HCT116 (cell line): ENCODE measurements around the gene KCNB1. TPM values are rescaled to one million over a fixed set of nuclear protein-coding genes. Genes with fewer than 3 reads are reported as not detected.
A peak's percentile ranks its signal among the peaks of the same experiment; 100 is the strongest.

Experiments used
- ATAC-seq: fragments of 200-7000 bp; cut with Tn5 transposase; 2 replicates; pipeline ENCODE4 v1.9.1; 2020; ENCODE audit warnings: mild to moderate bottlenecking, moderate library complexity
- BruUV-seq: library from RNA; stranded (reverse); fragments of 400-500 nt; replicated peaks from 2 replicates; lab custom pipeline; 2021; lab: Mats Ljungman, UMichigan
- CTCF ChIA-PET: fragments of 300-600 bp; sonication (Branson Sonifier 250); formaldehyde crosslinking; loops from one replicate; lab custom pipeline; 2021; ENCODE audit warnings: antibody characterized with exemption; lab: Charles Lee
- POLR2A ChIA-PET: fragments of 300-600, 350-600 bp; sonication (Branson Sonifier 250); formaldehyde crosslinking; loops from one replicate; lab custom pipeline; 2021; ENCODE audit warnings: antibody characterized with exemption; lab: Charles Lee
- RAD21 ChIA-PET, 2 experiments: fragments of 300-600 bp; sonication (Branson Sonifier 250); formaldehyde crosslinking; loops; one replicate each; lab custom pipeline; 2023; ENCODE audit warnings: low total read pairs in 2 of 2; ENCODE audit not compliant: uncharacterized antibody in 2 of 2, unreplicated experiment in 2 of 2, low non-redundant PET in 1 of 2; lab: Charles Lee
- DNase-seq: peaks from one replicate; pipeline ENCODE4 v3.0.0-alpha.2; 2010; ENCODE audit warnings: low read depth, low spot score
- H2AFZ ChIP-seq: fragments of 200-600 bp; shearing (Covaris generic), sonication (generic); 2 replicates; pipeline ENCODE4 v1.6.1; 2017; ENCODE audit warnings: low read depth, mixed run types, mixed read lengths, antibody characterized with exemption, low read length; ENCODE audit not compliant: poor library complexity, severe bottlenecking
- H3K27ac ChIP-seq: 2 replicates; pipeline ENCODE4 v1.5.1; 2012; ENCODE audit warnings: low read depth, low read length
- H3K27me3 ChIP-seq: fragments of 200-600 bp; sonication (generic); 2 replicates; pipeline ENCODE4 v1.6.1; 2016; ENCODE audit warnings: mixed run types, low read length, mixed read lengths; ENCODE audit not compliant: insufficient read depth
- H3K36me3 ChIP-seq, 2 experiments: fragments of 200-500 bp in 1 of 2; fragments of 200-600 bp in 1 of 2; sonication (Bioruptor generic) in 1 of 2; sonication (generic) in 1 of 2; 2 replicates each; pipeline versions ENCODE4 v1.5.1 to v1.6.1; 2014 to 2016; ENCODE audit warnings: low read length in 2 of 2, inconsistent platforms in 1 of 2, mixed read lengths in 1 of 2, mixed run types in 1 of 2; ENCODE audit not compliant: insufficient read depth in 2 of 2, control insufficient read depth in 1 of 2
- H3K4me1 ChIP-seq, 2 experiments: fragments of 200-600 bp in 1 of 2; sonication (generic) in 1 of 2; 2 replicates each; pipeline versions ENCODE4 v1.5.1 to v1.6.1; 2012 to 2017; ENCODE audit warnings: low read length in 2 of 2, inconsistent platforms in 1 of 2, mild to moderate bottlenecking in 1 of 2, mixed read lengths in 1 of 2, mixed run types in 1 of 2, moderate library complexity in 1 of 2; ENCODE audit not compliant: insufficient read depth in 2 of 2, control insufficient read depth in 1 of 2
- H3K4me2 ChIP-seq: fragments of 200-600 bp; sonication (generic); 2 replicates; pipeline ENCODE4 v1.6.1; 2017; ENCODE audit warnings: mixed run types, low read length, mixed read lengths
- H3K4me3 ChIP-seq, 2 experiments: fragments of 200-600 bp in 1 of 2; sonication (generic) in 1 of 2; replicated peaks in 1 of 2; 2 replicates each; pipeline ENCODE4 v1.5.1; 2011 to 2016; ENCODE audit warnings: low read length in 2 of 2, control low read depth in 1 of 2, low read depth in 1 of 2, mild to moderate bottlenecking in 1 of 2, mixed read lengths in 1 of 2, mixed run types in 1 of 2
- H3K79me2 ChIP-seq: fragments of 200-600 bp; sonication (generic); 2 replicates; pipeline ENCODE4 v1.6.1; 2017; ENCODE audit warnings: mild to moderate bottlenecking, mixed run types, low read length, moderate library complexity, mixed read lengths; ENCODE audit not compliant: insufficient read depth
- H3K9ac ChIP-seq: fragments of 200-600 bp; sonication (generic); 2 replicates; pipeline ENCODE4 v1.6.1; 2016; ENCODE audit warnings: low read length, mixed read lengths
- H3K9me2 ChIP-seq: fragments of 200-600 bp; sonication (generic), shearing (Covaris generic); 2 replicates; pipeline ENCODE4 v1.6.1; 2017; ENCODE audit warnings: mixed run types, mild to moderate bottlenecking, moderate library complexity; ENCODE audit not compliant: insufficient read depth
- H3K9me3 ChIP-seq, 2 experiments: fragments of 200-500 bp in 1 of 2; fragments of 200-600 bp in 1 of 2; sonication (Bioruptor generic) in 1 of 2; sonication (generic) in 1 of 2; 2 replicates each; pipeline ENCODE4 v1.6.1; 2014 to 2017; ENCODE audit warnings: low read length in 2 of 2, mixed read lengths in 2 of 2, inconsistent platforms in 1 of 2, low read depth in 1 of 2, mild to moderate bottlenecking in 1 of 2, mixed run types in 1 of 2, moderate library complexity in 1 of 2; ENCODE audit not compliant: control insufficient read depth in 1 of 2, insufficient read depth in 1 of 2
- H4K20me1 ChIP-seq: fragments of 200-600 bp; sonication (generic), shearing (Covaris generic); 2 replicates; pipeline ENCODE4 v1.6.1; 2017; ENCODE audit warnings: mixed run types, mild to moderate bottlenecking, moderate library complexity; ENCODE audit not compliant: insufficient read depth
- ELF1 ChIP-seq: IDR thresholded peaks from 2 replicates; pipeline ENCODE4 v1.6.1; 2012; ENCODE audit warnings: low read depth, borderline replicate concordance
- EZH2 ChIP-seq: fragments of 200-600 bp; sonication (generic); IDR thresholded peaks from 2 replicates; pipeline ENCODE4 v1.6.1; 2017; ENCODE audit warnings: antibody characterized with exemption, mixed run types
- FOSL1 ChIP-seq: IDR thresholded peaks from 2 replicates; pipeline ENCODE4 v1.6.1; 2012; ENCODE audit warnings: low read depth
- JUND ChIP-seq: IDR thresholded peaks from 2 replicates; pipeline ENCODE4 v1.6.1; 2012
- POLR2AphosphoS5 ChIP-seq: IDR thresholded peaks from 2 replicates; pipeline ENCODE4 v1.6.1; 2011; ENCODE audit warnings: mild to moderate bottlenecking, low read depth, low read length, moderate library complexity
- SIN3A ChIP-seq: IDR thresholded peaks from 2 replicates; pipeline ENCODE4 v1.6.1; 2012; ENCODE audit warnings: low read depth
- TCF7L2 ChIP-seq: IDR thresholded peaks from 2 replicates; pipeline ENCODE4 v1.7.0; 2011; ENCODE audit warnings: borderline replicate concordance, inconsistent platforms; ENCODE audit not compliant: insufficient read depth, insufficient read length; ENCODE audit errors: extremely low read depth
- YY1 ChIP-seq: IDR thresholded peaks from 2 replicates; pipeline ENCODE4 v1.6.1; 2011; ENCODE audit warnings: low read length, low read depth, moderate library complexity, mild to moderate bottlenecking; ENCODE audit not compliant: insufficient replicate concordance; ENCODE audit errors: extremely low read depth
- ZNF274 ChIP-seq: fragments of 200-500 bp; sonication (Bioruptor generic); IDR thresholded peaks from 2 replicates; pipeline ENCODE4 v1.6.1; 2014; ENCODE audit warnings: mild to moderate bottlenecking, low read depth, low read length, inconsistent platforms
- intact Hi-C: fragments of 100-400 bp; cut with micrococcal nuclease; formaldehyde crosslinking; loops from 2 replicates; pipeline ENCODE4 v1.10.0; 2022
- total RNA-seq: library from RNA; stranded (reverse); gene quantifications from one replicate; pipeline ENCODE4 v1.2.1, GENCODE V29; 2021; ENCODE audit not compliant: unreplicated experiment
- TF ChIP-seq, protein P1 (sequence below): IDR thresholded peaks from 2 replicates; pipeline ENCODE4 v1.6.1; 2012
- TF ChIP-seq, protein P2 (sequence below), 3 experiments: fragments of 200-600 bp in 1 of 3; sonication (generic) in 1 of 3; IDR thresholded peaks in 2 of 3; conservative IDR thresholded peaks in 1 of 3; 2 replicates each; pipeline ENCODE4 v1.5.1; 2012 to 2017; ENCODE audit warnings: low read depth in 2 of 3, low read length in 2 of 3, antibody characterized with exemption in 1 of 3, borderline replicate concordance in 1 of 3, control low read depth in 1 of 3, mild to moderate bottlenecking in 1 of 3, mixed read lengths in 1 of 3, mixed run types in 1 of 3, moderate library complexity in 1 of 3; ENCODE audit not compliant: insufficient read depth in 1 of 3

The KCNB1 gene
- total RNA-seq, 1 experiment from 2014 or later, result 0.79 TPM

DNA sequence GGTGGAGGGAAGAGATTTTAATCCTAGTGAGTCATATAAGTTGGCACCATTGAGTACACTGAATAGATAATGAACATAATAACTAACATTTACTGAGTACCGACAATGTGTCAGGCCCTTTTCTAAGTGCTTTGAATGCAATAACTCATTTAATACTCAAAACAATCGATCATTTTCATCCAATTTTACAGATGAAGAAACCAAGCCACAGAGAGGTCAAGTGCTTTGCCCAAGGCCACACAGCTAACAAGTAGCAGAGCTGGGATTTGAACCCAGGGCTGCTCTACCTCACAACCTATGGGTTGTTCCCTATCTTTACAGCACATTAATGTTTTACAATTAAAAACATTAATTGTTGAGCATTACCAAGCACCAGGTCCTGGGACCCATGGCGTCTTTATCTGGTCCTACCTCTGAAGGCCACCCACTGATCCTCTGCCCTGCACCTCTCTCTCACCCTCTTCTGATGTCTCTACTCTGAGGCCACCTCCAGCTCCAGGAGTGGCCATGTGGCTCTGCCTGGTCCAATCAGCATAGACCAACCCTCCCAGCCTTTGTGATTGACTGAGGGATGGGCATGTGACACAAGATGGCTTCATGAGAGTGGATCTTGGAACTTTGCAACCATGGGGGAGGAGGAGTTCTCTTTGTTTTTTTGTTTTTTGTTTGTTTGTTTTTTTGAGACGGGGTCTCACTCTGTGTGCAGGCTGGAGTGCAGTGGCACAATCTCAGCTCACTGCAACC is 83.9 kb downstream of the KCNB1 start:
- no peak overlapping the region for H2AFZ ChIP-seq

More for the DNA sequence above, 83.9 kb downstream of the KCNB1 start:
- ChIA-PET CTCF (interaction anchor here (1.1 kb wide), 1 partner anchor 15 kb away, joined by 3 read pairs; no protein-coding TSS in a partner anchor), RAD21 (no interaction called here), POLR2A (interaction anchor here (1.1 kb wide), 1 partner anchor 100 kb away, joined by 3 read pairs; no protein-coding TSS in a partner anchor)
- peaks cover 4% of the 10 kb centered on the region; the same call in 1 of the 2 replicates for H3K27me3 ChIP-seq
- no peak overlapping the region for H3K4me2 ChIP-seq
- H3K27ac ChIP-seq, result no peak overlapping the region
- H3K4me1 ChIP-seq, result peaks cover 2 to 14% of the 10 kb centered on the region in 2 experiments; a peak in 1 of 4 replicates
- H3K9me3 ChIP-seq, result no peaks in the 10 kb centered on the region
- no peaks in the 10 kb centered on the region for H3K79me2 ChIP-seq
- no peak for TF ChIP-seq JUND
- TF ChIP-seq, protein P1, sequence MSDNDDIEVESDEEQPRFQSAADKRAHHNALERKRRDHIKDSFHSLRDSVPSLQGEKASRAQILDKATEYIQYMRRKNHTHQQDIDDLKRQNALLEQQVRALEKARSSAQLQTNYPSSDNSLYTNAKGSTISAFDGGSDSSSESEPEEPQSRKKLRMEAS, result no peak
- no peak for TF ChIP-seq POLR2AphosphoS5
- TF ChIP-seq TCF7L2, result no peak
- TF ChIP-seq, protein P2, sequence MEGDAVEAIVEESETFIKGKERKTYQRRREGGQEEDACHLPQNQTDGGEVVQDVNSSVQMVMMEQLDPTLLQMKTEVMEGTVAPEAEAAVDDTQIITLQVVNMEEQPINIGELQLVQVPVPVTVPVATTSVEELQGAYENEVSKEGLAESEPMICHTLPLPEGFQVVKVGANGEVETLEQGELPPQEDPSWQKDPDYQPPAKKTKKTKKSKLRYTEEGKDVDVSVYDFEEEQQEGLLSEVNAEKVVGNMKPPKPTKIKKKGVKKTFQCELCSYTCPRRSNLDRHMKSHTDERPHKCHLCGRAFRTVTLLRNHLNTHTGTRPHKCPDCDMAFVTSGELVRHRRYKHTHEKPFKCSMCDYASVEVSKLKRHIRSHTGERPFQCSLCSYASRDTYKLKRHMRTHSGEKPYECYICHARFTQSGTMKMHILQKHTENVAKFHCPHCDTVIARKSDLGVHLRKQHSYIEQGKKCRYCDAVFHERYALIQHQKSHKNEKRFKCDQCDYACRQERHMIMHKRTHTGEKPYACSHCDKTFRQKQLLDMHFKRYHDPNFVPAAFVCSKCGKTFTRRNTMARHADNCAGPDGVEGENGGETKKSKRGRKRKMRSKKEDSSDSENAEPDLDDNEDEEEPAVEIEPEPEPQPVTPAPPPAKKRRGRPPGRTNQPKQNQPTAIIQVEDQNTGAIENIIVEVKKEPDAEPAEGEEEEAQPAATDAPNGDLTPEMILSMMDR (IDR thresholded peaks at IDR 0.05 in 2 of 3, conservative IDR thresholded peaks at IDR 0.05 in 1 of 3; ENCODE audit: borderline replicate concordance in 1 of 3, insufficient read depth in 1 of 3, low read depth in 2 of 3, low read length in 2 of 3), result no peak
- TF ChIP-seq YY1, result no peak
- TF ChIP-seq SIN3A, result no peak
- TF ChIP-seq EZH2, result no peak
- no peak for TF ChIP-seq FOSL1
- TF ChIP-seq ZNF274, result no peak
- TF ChIP-seq ELF1, result no peak
- intact Hi-C loops, result no loop called here
- no peaks in the 10 kb centered on the region for H3K9me2 ChIP-seq
- BruUV-seq, result no TSS peak
- DNase-seq (no peak), ATAC-seq (peak; percentile 80)
- no peaks in the 10 kb centered on the region for H4K20me1 ChIP-seq
- H3K4me3 ChIP-seq, result no peak overlapping the region
- H3K36me3 ChIP-seq, result no peaks in the 10 kb centered on the region
- no peak overlapping the region for H3K9ac ChIP-seq
